Activated CD8-positive, alpha-beta memory T cell treated with anti-CD3 and anti-CD28 coated beads, Interleukin-2, amount 10 ng/mL, durations not matched to agents 7 days and 5 days (primary cell): ENCODE data around the gene LDLRAD4. TPM values are rescaled to one million over a fixed set of nuclear protein-coding genes. Genes with fewer than 3 reads are reported as not detected.

ENCODE experiments used
- ATAC-seq: fragments of 150-1000 bp; cut with Tn5 transposase; one replicate; pipeline ENCODE4 v1.10.0; 2021; ENCODE audit warnings: moderate library complexity
- CTCF ChIA-PET: fragments of 350-600 bp; sonication (Branson Sonifier 250); formaldehyde crosslinking; loops from one replicate; lab custom pipeline; 2021; ENCODE audit warnings: antibody characterized with exemption; lab: Charles Lee
- DNase-seq: peaks from one replicate; pipeline ENCODE4 v3.0.0-alpha.2; 2020
- H3K27ac Mint-ChIP-seq: one replicate; pipeline ENCODE4 v1.8.0; 2021; ENCODE audit warnings: mild to moderate bottlenecking, mixed read lengths
- H3K27me3 Mint-ChIP-seq: one replicate; pipeline ENCODE4 v1.8.0; 2021; ENCODE audit warnings: mixed read lengths
- H3K36me3 Mint-ChIP-seq: one replicate; pipeline ENCODE4 v1.8.0; 2021; ENCODE audit warnings: mild to moderate bottlenecking, mixed read lengths
- H3K4me1 Mint-ChIP-seq: one replicate; pipeline ENCODE4 v1.8.0; 2021; ENCODE audit warnings: mixed read lengths
- H3K4me3 Mint-ChIP-seq: one replicate; pipeline ENCODE4 v1.8.0; 2021; ENCODE audit warnings: mild to moderate bottlenecking, moderate library complexity, mixed read lengths
- H3K9me3 Mint-ChIP-seq: one replicate; pipeline ENCODE4 v1.8.0; 2022; ENCODE audit warnings: low read depth, mixed read lengths
- total RNA-seq, 2 experiments: library from RNA; stranded (reverse); gene quantifications; one replicate each; pipeline ENCODE4 v1.2.3, GENCODE V29; 2021

The LDLRAD4 gene
- total RNA-seq, 2 experiments from 2014 or later = 33.9 to 44.5 TPM

GRCh38 chr18:13633700-13634099, 415.1 kb downstream of the LDLRAD4 start:
- CTCF ChIA-PET = interaction anchor here (1.0 to 6.7 kb wide), 2 partner anchors 67 to 75 kb away, joined by 3 to 70 read pairs; no protein-coding TSS in a partner anchor
- peaks cover 27% of the 10 kb centered on the region for H3K36me3 Mint-ChIP-seq

GRCh38 chr18:13635046-13635445, 416.5 kb downstream of the LDLRAD4 start:
- CTCF ChIA-PET = interaction anchor here (1.2 kb wide), 1 partner anchor 419 kb away, joined by 4 read pairs; no protein-coding TSS in a partner anchor
- H3K4me3 Mint-ChIP-seq = no peak overlapping the region
- peaks cover 3% of the 10 kb centered on the region for H3K4me1 Mint-ChIP-seq
- DNase-seq (no peak), ATAC-seq (no peak)
- peaks cover 2% of the 10 kb centered on the region for H3K9me3 Mint-ChIP-seq
- H3K27ac Mint-ChIP-seq = no peak overlapping the region
- H3K27me3 Mint-ChIP-seq = no peaks in the 10 kb centered on the region
- H3K36me3 Mint-ChIP-seq = peaks cover 25% of the 10 kb centered on the region

More at GRCh38 chr18:13633700-13634099, 415.1 kb downstream of the LDLRAD4 start:
- H3K4me1 Mint-ChIP-seq = peaks cover 16% of the 10 kb centered on the region
- H3K9me3 Mint-ChIP-seq = peaks cover 2% of the 10 kb centered on the region
- no peak overlapping the region for H3K4me3 Mint-ChIP-seq
- no peak for ATAC-seq
- no peak overlapping the region for H3K27ac Mint-ChIP-seq
- DNase-seq = no peak
- H3K27me3 Mint-ChIP-seq = no peaks in the 10 kb centered on the region

DNA sequence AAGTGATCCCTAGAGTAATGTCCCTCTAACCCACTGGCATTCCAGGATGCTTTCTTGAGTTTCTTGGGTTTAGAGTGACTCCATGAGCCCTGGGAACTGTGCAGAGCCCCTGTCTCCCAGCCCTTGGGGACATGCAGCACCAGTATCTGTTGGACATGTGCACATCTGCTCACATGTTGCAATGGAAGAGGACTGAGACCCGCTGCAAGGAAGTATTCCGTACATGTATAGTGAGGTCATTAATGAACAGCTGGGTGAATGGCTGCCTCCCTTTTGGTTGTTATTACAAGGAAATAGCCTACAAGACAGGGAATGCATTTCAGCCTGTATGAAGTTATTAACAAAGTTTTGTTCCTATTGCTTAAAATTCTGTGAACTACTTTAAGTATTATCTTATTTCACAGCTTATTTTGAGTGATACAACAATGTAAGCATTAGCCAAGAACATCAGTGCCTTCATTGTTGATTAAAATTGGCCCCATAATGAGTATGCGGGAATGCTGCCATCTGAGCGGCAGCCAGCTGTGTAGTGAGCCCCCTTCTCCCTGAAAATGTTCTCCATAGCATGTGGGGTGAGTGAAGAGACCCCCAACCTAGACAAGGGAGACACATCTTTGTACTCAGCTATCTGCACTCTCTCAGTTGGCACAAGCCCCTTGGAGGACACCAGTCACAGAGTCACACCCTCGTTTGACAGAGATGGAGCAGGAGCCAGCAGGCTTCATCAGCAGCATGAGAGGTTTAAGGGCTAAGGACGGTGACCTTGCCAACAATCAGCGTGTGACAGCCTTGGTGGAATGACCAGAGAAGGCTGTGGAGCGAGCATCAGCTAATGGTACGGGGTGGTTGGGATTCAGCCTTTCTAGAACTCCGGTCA, 420.4 kb downstream of the LDLRAD4 start:
- no peak overlapping the region for H3K27ac Mint-ChIP-seq
- H3K9me3 Mint-ChIP-seq = peaks cover 4% of the 10 kb centered on the region
- DNase-seq (peak; percentile 38), ATAC-seq (no peak)
- H3K36me3 Mint-ChIP-seq = peaks cover 10% of the 10 kb centered on the region
- no peaks in the 10 kb centered on the region for H3K4me1 Mint-ChIP-seq
- CTCF ChIA-PET = no interaction called here
- H3K4me3 Mint-ChIP-seq = no peak overlapping the region
- no peaks in the 10 kb centered on the region for H3K27me3 Mint-ChIP-seq

DNA sequence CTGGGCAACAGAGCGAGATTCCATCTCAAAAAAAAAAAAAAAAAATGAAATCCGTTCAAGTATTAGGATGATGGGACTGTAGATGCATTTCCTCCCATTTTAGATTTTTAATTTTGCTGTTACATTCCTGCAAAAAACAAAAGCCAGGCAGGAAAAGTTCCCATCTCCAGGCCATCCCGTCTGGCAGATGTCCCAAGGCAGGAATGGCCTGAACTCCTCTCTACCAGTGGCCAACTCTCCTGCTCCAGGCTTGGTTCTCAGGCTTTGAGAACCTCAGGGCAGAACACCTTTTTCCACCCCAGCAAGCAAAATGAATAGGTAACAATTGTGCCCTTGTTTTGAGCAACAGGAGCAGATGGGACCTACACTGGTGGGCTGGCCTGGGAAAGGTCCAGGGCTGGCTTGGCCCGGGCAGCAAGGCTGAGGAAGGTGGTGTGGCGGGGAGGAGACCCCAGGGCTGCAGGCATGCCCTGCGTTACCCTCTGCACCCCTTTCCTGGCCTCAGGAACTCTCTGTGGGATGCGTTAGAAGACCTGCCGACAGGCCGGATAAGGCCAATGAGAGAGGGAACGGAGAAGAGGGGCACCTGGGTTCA, 421.8 kb downstream of the LDLRAD4 start:
- H3K4me3 Mint-ChIP-seq = no peak overlapping the region
- ATAC-seq (no peak), DNase-seq (no peak)
- H3K27me3 Mint-ChIP-seq = no peaks in the 10 kb centered on the region
- H3K36me3 Mint-ChIP-seq = peaks cover 16% of the 10 kb centered on the region
- no peaks in the 10 kb centered on the region for H3K4me1 Mint-ChIP-seq
- CTCF ChIA-PET = no interaction called here
- peaks cover 4% of the 10 kb centered on the region for H3K9me3 Mint-ChIP-seq
- no peak overlapping the region for H3K27ac Mint-ChIP-seq

DNA sequence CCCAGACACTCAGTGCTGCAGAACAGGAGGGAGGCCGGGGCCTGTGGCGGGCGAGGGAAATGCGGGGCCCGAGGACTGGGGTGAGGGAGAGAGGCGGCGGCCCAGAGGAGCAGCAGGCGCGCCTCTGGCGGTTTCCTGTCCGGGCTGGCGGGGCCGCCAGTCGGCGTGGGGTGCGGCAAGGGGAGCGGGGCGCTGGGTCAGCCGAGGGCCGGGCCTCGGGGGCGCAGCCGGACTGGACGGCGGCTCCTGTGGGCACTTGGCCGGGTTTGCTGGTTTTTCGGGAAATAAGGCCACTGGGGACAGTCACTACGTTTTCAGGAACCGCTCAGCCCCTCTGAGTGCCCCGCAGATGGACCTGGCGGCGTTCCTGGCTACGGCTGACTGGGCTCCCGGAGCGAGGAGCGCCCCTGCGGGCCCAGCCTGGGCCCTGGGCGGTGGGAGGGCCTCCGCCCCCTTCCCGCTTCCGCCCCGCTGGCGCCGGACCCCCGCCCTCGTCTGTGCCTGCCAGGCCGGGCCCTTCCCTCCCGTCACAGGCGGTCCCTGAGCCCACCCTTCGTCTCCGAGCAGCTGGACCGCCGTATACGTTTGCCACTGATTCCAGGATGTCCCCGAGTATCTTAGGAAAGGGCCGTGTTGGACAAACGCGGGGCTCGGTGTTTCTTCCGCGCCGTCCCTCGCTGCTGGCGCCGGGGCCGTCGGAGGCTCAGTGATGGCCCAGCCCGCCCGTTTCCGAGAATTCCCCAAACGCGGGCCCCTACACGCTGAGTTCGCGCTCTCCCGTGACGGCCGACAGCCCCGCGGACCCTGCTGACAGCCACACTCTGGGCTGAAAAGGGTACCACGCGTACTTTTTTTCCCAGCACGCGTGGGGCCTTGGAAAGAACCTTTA, 423.2 kb downstream of the LDLRAD4 start:
- Mint-ChIP-seq H3K9me3 (peaks cover 4% of the 10 kb centered on the region), H3K27me3 (no peaks in the 10 kb centered on the region), H3K4me1 (no peaks in the 10 kb centered on the region), H3K36me3 (peaks cover 19% of the 10 kb centered on the region), H3K4me3 (no peak overlapping the region), H3K27ac (no peak overlapping the region)
- no peak for DNase-seq
- CTCF ChIA-PET = no interaction called here
- no peak for ATAC-seq

DNA sequence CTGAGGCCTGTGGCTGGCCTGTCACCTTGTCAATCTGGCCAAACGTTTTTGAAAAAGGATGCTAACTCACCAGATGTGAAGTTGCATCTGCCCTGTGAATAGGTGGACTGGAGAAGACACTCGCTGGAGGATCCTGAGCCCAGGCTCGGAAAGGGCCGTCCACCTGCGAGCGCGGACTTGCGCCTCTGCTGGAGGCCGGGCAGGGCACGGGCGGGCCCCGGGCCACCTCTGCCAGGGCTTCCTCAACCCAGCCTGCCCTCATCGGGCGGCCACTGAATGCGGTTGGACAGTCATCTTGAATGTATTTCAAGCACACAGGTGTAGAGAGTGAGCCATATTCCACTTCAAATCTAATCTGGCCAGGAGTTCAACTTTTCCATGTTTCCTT, 423.9 kb downstream of the LDLRAD4 start:
- CTCF ChIA-PET = no interaction called here
- H3K4me1 Mint-ChIP-seq = no peaks in the 10 kb centered on the region
- H3K36me3 Mint-ChIP-seq = peaks cover 19% of the 10 kb centered on the region
- no peaks in the 10 kb centered on the region for H3K27me3 Mint-ChIP-seq
- H3K27ac Mint-ChIP-seq = no peak overlapping the region
- DNase-seq (no peak), ATAC-seq (no peak)
- H3K9me3 Mint-ChIP-seq = peaks cover 4% of the 10 kb centered on the region
- no peak overlapping the region for H3K4me3 Mint-ChIP-seq

- H3K4me1 Mint-ChIP-seq = no peaks in the 10 kb centered on the region
These were observed 424.7 kb downstream of the LDLRAD4 start for GRCh38 chr18:13643261-13643751.

GRCh38 chr18:13645093-13645492, 426.5 kb downstream of the LDLRAD4 start:
- Mint-ChIP-seq H3K9me3 (peaks cover 4% of the 10 kb centered on the region), H3K36me3 (peaks cover 19% of the 10 kb centered on the region), H3K27me3 (no peaks in the 10 kb centered on the region), H3K27ac (no peak overlapping the region), H3K4me3 (no peak overlapping the region), H3K4me1 (no peaks in the 10 kb centered on the region)
- CTCF ChIA-PET = no interaction called here
- no peak for ATAC-seq
- no peak for DNase-seq

More at GRCh38 chr18:13643261-13643751, 424.7 kb downstream of the LDLRAD4 start:
- Mint-ChIP-seq H3K27me3 (no peaks in the 10 kb centered on the region), H3K9me3 (peaks cover 4% of the 10 kb centered on the region), H3K4me3 (no peak overlapping the region), H3K36me3 (peaks cover 19% of the 10 kb centered on the region), H3K27ac (no peak overlapping the region)
- ATAC-seq (no peak), DNase-seq (no peak)
- CTCF ChIA-PET = no interaction called here

DNA sequence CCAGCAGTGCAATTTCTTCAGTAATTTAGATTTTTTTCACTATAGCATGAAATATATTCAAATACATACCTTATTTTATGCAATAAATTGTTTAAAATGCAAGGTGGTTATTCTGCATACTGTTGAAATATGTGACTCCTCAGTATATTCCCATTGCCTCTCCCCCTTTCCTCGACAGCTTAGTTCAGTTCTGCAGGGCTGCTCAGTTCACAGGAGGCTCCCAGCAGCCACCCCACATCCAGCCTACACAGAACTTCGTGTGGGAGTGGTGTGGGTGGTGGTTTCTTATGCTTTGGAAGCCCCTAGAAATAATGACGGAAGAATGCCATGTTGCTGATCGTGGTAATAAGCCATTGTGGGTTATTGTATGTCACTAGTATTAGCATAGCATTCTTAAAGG, 428.1 kb downstream of the LDLRAD4 start:
- Mint-ChIP-seq H3K4me3 (no peak overlapping the region), H3K27ac (no peak overlapping the region), H3K36me3 (peaks cover 12% of the 10 kb centered on the region), H3K4me1 (no peaks in the 10 kb centered on the region), H3K9me3 (no peaks in the 10 kb centered on the region), H3K27me3 (no peaks in the 10 kb centered on the region)
- CTCF ChIA-PET = interaction anchor here (1.0 kb wide), 1 partner anchor 17 kb away, joined by 3 read pairs; no protein-coding TSS in a partner anchor
- DNase-seq = no peak
- no peak for ATAC-seq

DNA sequence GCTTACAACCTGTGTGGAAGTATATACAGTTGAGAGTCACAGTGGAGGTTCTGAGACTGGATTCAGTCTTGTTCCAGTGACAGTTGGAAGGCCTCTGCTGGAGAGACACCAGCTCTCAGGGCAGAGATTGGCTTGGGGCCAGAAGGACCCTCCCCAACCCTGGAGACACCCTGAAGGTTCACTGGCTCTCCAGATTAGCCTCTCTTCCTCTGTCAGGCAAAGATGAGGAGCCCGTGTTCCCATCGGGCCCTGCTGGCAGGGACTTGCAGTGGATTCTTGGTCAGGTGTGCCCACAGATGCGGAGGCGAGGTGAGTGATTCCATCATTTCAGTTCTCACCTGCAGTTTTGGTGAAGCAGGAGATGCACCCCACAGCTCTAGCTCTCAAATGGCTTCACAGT, 429.2 kb downstream of the LDLRAD4 start:
- Mint-ChIP-seq H3K36me3 (peaks cover 12% of the 10 kb centered on the region), H3K4me1 (no peaks in the 10 kb centered on the region), H3K27me3 (no peaks in the 10 kb centered on the region), H3K27ac (no peak overlapping the region), H3K9me3 (no peaks in the 10 kb centered on the region), H3K4me3 (no peak overlapping the region)
- no peak for ATAC-seq
- DNase-seq = no peak
- CTCF ChIA-PET = interaction anchor here (1.1 kb wide), 1 partner anchor 9 kb away, joined by 3 read pairs; no protein-coding TSS in a partner anchor

- Mint-ChIP-seq H3K36me3 (peaks cover 11% of the 10 kb centered on the region), H3K4me1 (no peaks in the 10 kb centered on the region), H3K4me3 (no peak overlapping the region), H3K9me3 (no peaks in the 10 kb centered on the region), H3K27ac (no peak overlapping the region), H3K27me3 (no peaks in the 10 kb centered on the region)
- DNase-seq = no peak
- no peak for ATAC-seq
- CTCF ChIA-PET = no interaction called here
These were observed 431.1 kb downstream of the LDLRAD4 start for GRCh38 chr18:13649397-13650390.

- ATAC-seq = no peak
- Mint-ChIP-seq H3K4me3 (no peak overlapping the region), H3K27me3 (no peaks in the 10 kb centered on the region)
These were observed 435.3 kb downstream of the LDLRAD4 start for GRCh38 chr18:13653746-13654433.

More at GRCh38 chr18:13653746-13654433, 435.3 kb downstream of the LDLRAD4 start:
- DNase-seq = no peak
- CTCF ChIA-PET = no interaction called here
- Mint-ChIP-seq H3K4me1 (no peaks in the 10 kb centered on the region), H3K36me3 (no peaks in the 10 kb centered on the region), H3K9me3 (no peaks in the 10 kb centered on the region), H3K27ac (no peak overlapping the region)
